Small intestine (tissue), 7 donors: Measurements from ENCODE around the gene MB21D2. TPM values are rescaled to one million over a fixed set of nuclear protein-coding genes. Genes with fewer than 3 reads are reported as not detected.
A peak's percentile ranks its signal among the peaks of the same experiment; 100 is the strongest.

Experiments used
- DNase-seq, 2 donors: peaks; one replicate each; pipeline versions ENCODE4 v3.0.0 to v3.0.0-alpha.2; 2013
- FAIRE-seq: peaks from 2 replicates; lab custom pipeline; 2012; peaks lifted over from hg19 to GRCh38; lab: Jason Lieb, UNC
- H3K27ac ChIP-seq, 3 donors: one replicate each; pipeline ENCODE4 v1.5.1; 2013; ENCODE audit warnings: low read length in 2 of 3, mild to moderate bottlenecking in 2 of 3, control low read depth in 1 of 3, inconsistent platforms in 1 of 3, low read depth in 1 of 3, moderate library complexity in 1 of 3
- H3K27me3 ChIP-seq, 3 donors: one replicate each; pipeline ENCODE4 v1.6.1; 2013; ENCODE audit warnings: low read length in 3 of 3, inconsistent platforms in 1 of 3; ENCODE audit not compliant: control insufficient read depth in 3 of 3, insufficient read depth in 3 of 3
- H3K36me3 ChIP-seq, 3 donors: one replicate each; pipeline ENCODE4 v1.6.1; 2013; ENCODE audit warnings: low read length in 3 of 3, inconsistent platforms in 1 of 3, low read depth in 1 of 3, mild to moderate bottlenecking in 1 of 3, moderate library complexity in 1 of 3; ENCODE audit not compliant: control insufficient read depth in 3 of 3, insufficient read depth in 2 of 3
- H3K4me1 ChIP-seq, 3 donors: one replicate each; pipeline ENCODE4 v1.6.1; 2013; ENCODE audit warnings: low read length in 2 of 3, inconsistent platforms in 1 of 3, low read depth in 1 of 3, mild to moderate bottlenecking in 1 of 3, moderate library complexity in 1 of 3; ENCODE audit not compliant: control insufficient read depth in 3 of 3, insufficient read depth in 2 of 3
- H3K4me3 ChIP-seq, 3 donors: one replicate each; pipeline ENCODE4 v1.5.1; 2013; ENCODE audit warnings: low read length in 3 of 3, control low read depth in 1 of 3, inconsistent platforms in 1 of 3, low read depth in 1 of 3, mild to moderate bottlenecking in 1 of 3, moderate library complexity in 1 of 3
- H3K9me3 ChIP-seq, 2 donors: one replicate each; pipeline ENCODE4 v1.6.1; 2013; ENCODE audit warnings: low read depth in 1 of 2, low read length in 1 of 2; ENCODE audit not compliant: control insufficient read depth in 2 of 2, insufficient read depth in 1 of 2
- WGBS, 3 donors: extraction: QIAGEN DNeasy Blood & Tissue Kit; methylation state at CpG; one replicate each; pipeline ENCODE4 v1.1.7; 2013; 5-methylcytosine and 5-hydroxymethylcytosine counted together
- polyA plus RNA-seq, 4 donors: library from polyadenylated mRNA; stranded (reverse) in 3 of 4; unstranded in 1 of 4; fragments of 200-250 nt in 3 of 4; fragments of 120-200 nt in 1 of 4; gene quantifications; one replicate each; pipeline versions ENCODE4 v1.2.1 to v1.2.3, GENCODE V29; 2013
- donor health status: healthy with polysubstance abuse.
- donor health status: control.
- donor health status: control.
- donor health status: Bipolar disorder and iron deficiency.
- donor health status: healthy.

The MB21D2 gene
- polyA plus RNA-seq, 4 donors: 4.9 to 16.6 (median 13.6) TPM

DNA sequence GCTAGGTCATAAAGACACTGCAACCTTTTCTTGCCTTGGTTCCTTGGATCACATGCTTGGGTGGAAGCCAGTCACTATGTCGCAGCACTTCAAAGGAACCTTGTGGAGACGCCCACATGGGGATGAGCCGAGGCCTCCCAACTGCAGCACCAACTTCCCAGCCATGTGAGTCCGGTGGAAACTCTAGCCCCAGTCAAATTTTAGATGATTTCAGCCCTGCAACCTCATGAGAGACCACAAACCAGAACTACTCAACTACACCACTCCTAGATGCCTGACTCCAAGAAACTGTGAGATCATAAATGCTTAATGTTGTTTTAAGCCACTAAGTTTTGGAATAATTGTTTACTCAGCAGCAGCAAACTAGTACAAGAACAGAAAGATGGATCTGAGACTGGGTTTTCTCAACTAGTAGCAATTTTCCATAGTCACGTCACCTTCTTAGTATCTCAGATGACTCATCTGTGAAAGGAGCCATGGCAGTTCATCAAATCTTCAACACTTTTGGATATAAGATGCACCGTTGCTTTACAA lies 86.5 kb downstream of the MB21D2 start:
- no peak overlapping the region for H3K4me3 ChIP-seq
- H3K4me1 ChIP-seq: peaks cover 0 to 5% (median 0%) of the 10 kb centered on the region in 3 donors
- no peaks in the 10 kb centered on the region for H3K9me3 ChIP-seq
- no peaks in the 10 kb centered on the region for H3K36me3 ChIP-seq
- FAIRE-seq (no peak), DNase-seq (no peak)
- H3K27ac ChIP-seq: no peak overlapping the region
- no peaks in the 10 kb centered on the region for H3K27me3 ChIP-seq
- WGBS, 3 donors: 60 to 73% (median 72%) methylated on average over 6 of the region's 6 CpGs

- Histone ChIP-seq H3K4me3 (no peak overlapping the region), H3K36me3 (no peaks in the 10 kb centered on the region), H3K27ac (no peak overlapping the region), H3K27me3 (no peaks in the 10 kb centered on the region), H3K9me3 (no peaks in the 10 kb centered on the region), H3K4me1 (peaks cover 0 to 10% (median 2%) of the 10 kb centered on the region in 3 donors)
- 61 to 77% (median 71%) methylated on average over 7 of the region's 7 CpGs for WGBS, 3 donors
- FAIRE-seq: no peak
- DNase-seq: no peak
These were observed 87.2 kb downstream of the MB21D2 start for GRCh38 chr3:192830291-192831110.

DNA sequence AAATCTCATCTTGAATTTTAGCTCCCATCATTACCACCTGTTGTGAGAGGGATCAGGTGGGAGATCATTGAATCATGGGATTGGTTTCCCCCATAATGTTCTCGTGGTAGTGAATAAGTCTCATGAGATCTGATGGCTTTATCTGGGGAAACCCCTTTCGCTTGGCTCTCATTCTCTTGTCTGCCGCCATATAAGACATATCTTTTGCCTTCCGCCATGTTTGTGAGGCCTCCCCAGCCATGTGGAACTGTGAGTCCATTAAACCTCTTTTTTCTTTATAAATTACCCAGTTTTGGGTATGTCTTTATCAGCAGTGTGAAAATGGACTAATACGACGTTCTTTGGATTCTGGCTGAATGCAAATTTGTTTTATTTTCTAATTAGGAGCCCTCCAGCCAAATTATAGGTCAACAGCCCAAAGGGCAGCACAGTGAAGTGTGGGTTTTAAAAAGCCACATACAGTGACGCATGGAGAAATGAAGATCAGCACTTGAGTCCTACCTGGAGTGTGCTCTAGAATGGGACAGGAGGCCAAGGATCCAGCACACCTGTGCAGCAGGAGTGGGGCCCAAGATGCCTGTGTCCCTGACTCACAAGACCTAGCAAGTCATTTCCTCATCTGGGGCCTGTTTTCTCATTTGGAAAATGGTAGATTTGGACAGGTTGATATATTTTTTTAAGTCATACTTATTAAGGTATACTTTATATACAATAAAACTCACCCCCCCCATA lies 89.6 kb downstream of the MB21D2 start:
- Histone ChIP-seq H3K27ac (no peak overlapping the region), H3K4me1 (peaks cover 0 to 15% (median 2%) of the 10 kb centered on the region in 3 donors), H3K9me3 (no peaks in the 10 kb centered on the region), H3K27me3 (no peaks in the 10 kb centered on the region), H3K36me3 (peaks cover 0 to 3% (median 0%) of the 10 kb centered on the region in 3 donors), H3K4me3 (no peak overlapping the region)
- 92 to 96% (median 95%) methylated on average over 7 of the region's 7 CpGs for WGBS, 3 donors
- no peak for FAIRE-seq
- DNase-seq: no peak

GRCh38 chr3:192827208-192827607 lies 90.4 kb downstream of the MB21D2 start:
- Histone ChIP-seq H3K36me3 (peaks cover 0 to 3% (median 0%) of the 10 kb centered on the region in 3 donors), H3K4me1 (peaks cover 0 to 15% (median 2%) of the 10 kb centered on the region in 3 donors), H3K4me3 (no peak overlapping the region), H3K9me3 (no peaks in the 10 kb centered on the region), H3K27ac (no peak overlapping the region), H3K27me3 (no peaks in the 10 kb centered on the region)
- no peak for DNase-seq
- 65 to 77% (median 75%) methylated on average over 4 of the region's 4 CpGs for WGBS, 3 donors
- FAIRE-seq: no peak

DNA sequence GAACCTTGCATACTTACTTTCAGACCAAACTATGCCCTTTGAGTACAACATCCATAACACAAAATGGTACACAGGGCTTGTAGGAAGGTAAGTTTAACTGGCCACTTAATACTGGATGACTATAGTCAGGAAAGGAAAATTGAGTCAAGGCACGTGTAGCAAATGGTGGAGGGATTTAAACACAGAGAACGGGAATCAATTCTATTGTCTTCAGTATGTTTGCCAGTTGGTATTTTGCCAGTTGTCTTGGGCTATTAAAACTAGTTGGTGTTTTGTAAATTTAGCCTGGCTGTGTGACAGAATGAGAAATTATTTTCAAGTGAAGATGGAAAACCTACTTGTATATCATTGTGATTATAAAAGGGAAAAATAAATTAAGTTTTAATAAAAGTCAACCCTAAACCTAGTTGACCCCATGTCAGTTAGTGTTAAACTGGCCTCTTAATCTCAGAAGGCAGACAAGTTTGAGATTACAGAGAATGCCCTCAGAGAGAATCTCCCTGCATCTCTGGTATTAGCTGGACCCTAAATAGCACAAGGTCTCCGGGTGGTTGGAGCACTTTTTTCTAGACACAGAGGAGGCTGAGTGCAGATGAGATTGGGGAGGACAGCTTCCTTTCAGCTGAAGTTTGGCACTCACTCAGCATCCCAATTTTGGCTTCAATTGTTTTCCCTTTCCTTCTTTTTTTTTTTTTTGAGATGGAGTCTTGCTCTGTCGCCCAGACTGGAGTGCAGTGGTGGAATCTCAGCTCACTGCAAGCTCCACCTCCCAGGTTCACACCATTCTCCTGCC lies 91.2 kb downstream of the MB21D2 start:
- Histone ChIP-seq H3K27me3 (no peaks in the 10 kb centered on the region), H3K9me3 (no peaks in the 10 kb centered on the region), H3K4me1 (peaks cover 2 to 14% (median 2%) of the 10 kb centered on the region in 3 donors), H3K27ac (no peak overlapping the region), H3K4me3 (no peak overlapping the region), H3K36me3 (peaks cover 0 to 3% (median 0%) of the 10 kb centered on the region in 3 donors)
- FAIRE-seq (no peak), DNase-seq (no peak)
- 61 to 83% (median 83%) methylated on average over 4 of the region's 4 CpGs for WGBS, 3 donors

- Histone ChIP-seq H3K9me3 (no peaks in the 10 kb centered on the region), H3K27ac (no peak overlapping the region), H3K36me3 (peaks cover 0 to 3% (median 0%) of the 10 kb centered on the region in 3 donors), H3K4me1 (peaks cover 2 to 20% (median 3%) of the 10 kb centered on the region in 3 donors), H3K27me3 (no peaks in the 10 kb centered on the region), H3K4me3 (no peak overlapping the region)
- 59 to 68% (median 61%) methylated on average over 2 of the region's 2 CpGs for WGBS, 3 donors
- DNase-seq (peak in 1 of 2 donors; percentile 33), FAIRE-seq (no peak)
These were observed 91.9 kb downstream of the MB21D2 start for GRCh38 chr3:192825657-192826200.

DNA sequence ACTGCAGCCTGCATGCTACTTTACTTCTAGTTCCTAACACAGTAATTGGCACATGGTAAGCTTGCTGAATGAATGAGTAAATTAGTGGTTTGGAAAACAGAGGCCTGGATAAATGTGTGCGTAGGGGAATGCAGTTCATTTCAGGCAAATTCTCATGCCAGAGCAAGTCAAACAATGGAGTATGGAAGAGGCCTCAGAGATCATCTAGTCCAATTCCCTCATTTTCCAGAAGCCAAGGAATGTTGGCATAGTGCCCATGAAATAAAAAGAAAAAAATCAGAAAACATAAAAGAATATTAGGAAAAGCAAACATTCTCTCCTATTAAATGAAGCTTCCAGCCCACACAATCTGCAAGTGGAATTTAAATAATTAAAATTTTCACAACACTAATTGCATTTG lies 92.4 kb downstream of the MB21D2 start:
- H3K36me3 ChIP-seq: peaks cover 0 to 3% (median 0%) of the 10 kb centered on the region in 3 donors
- no peak for FAIRE-seq
- H3K4me1 ChIP-seq: peaks cover 2 to 24% (median 7%) of the 10 kb centered on the region in 3 donors
- no peak overlapping the region for H3K27ac ChIP-seq
- no peak for DNase-seq
- H3K4me3 ChIP-seq: no peak overlapping the region
- H3K9me3 ChIP-seq: no peaks in the 10 kb centered on the region
- no peaks in the 10 kb centered on the region for H3K27me3 ChIP-seq
- WGBS, 3 donors: 72 to 93% (median 88%) methylated on average over 1 of the region's 1 CpG
